Measurements from ENCODE around the gene TTLL6.

GRCh38 chr17:48725004-48725287, 92.1 kb downstream of the TTLL6 start:
- TF ChIP-seq GMEB1 (CRISPR knock-in tag; IDR thresholded peaks at IDR 0.05) (no peak), CTCF (IDR thresholded peaks at IDR 0.05 in 2 of 3, conservative IDR thresholded peaks at IDR 0.05 in 1 of 3; ENCODE audit: insufficient read depth in 2 of 3, low read depth in 1 of 3, low read length in 3 of 3) (no peak), POLR2A (conservative IDR thresholded peaks at IDR 0.05) (no peak), POLR2AphosphoS5 (IDR thresholded peaks at IDR 0.05; ENCODE audit: control insufficient read depth, insufficient read depth, low read depth, low read length) (no peak), REST (IDR thresholded peaks at IDR 0.05; ENCODE audit: borderline replicate concordance) (no peak), REST (CRISPR knock-in tag; IDR thresholded peaks at IDR 0.05; ENCODE audit: low read depth) (no peak), YY1 (IDR thresholded peaks at IDR 0.05; ENCODE audit: borderline replicate concordance in 1 of 3, control insufficient read depth in 1 of 3, extremely low read depth in 1 of 3, insufficient read depth in 3 of 3, insufficient read length in 1 of 3, insufficient replicate concordance in 2 of 3, low read depth in 1 of 3, low read length in 2 of 3) (no peak), ZNF354B (CRISPR knock-in tag; IDR thresholded peaks at IDR 0.05) (no peak), SRF (CRISPR knock-in tag; IDR thresholded peaks at IDR 0.05) (no peak), SMARCA5 (IDR thresholded peaks at IDR 0.05) (no peak), EP300 (IDR thresholded peaks at IDR 0.05; ENCODE audit: low read length) (no peak), RNF219 (CRISPR knock-in tag; IDR thresholded peaks at IDR 0.05) (no peak), ATF3 (IDR thresholded peaks at IDR 0.05) (no peak), ATF3 (CRISPR knock-in tag; conservative IDR thresholded peaks at IDR 0.05) (no peak), ZC3H4 (CRISPR knock-in tag; IDR thresholded peaks at IDR 0.05; ENCODE audit: borderline replicate concordance) (no peak), SNIP1 (IDR thresholded peaks at IDR 0.05; ENCODE audit: low read depth) (no peak)
